Kidney epithelial cell (primary cell): ENCODE measurements around the gene KCNG2. TPM values are rescaled to one million over a fixed set of nuclear protein-coding genes. Genes with fewer than 3 reads are reported as not detected.

Source experiments
- DNase-seq: peaks from one replicate; pipeline ENCODE4 v3.0.0-alpha.2; 2010; ENCODE audit warnings: low read depth
- H3K27me3 ChIP-seq: 2 replicates; pipeline ENCODE4 v1.6.0; 2011; ENCODE audit warnings: low read length; ENCODE audit not compliant: control insufficient read depth, insufficient read depth
- H3K36me3 ChIP-seq: 2 replicates; pipeline ENCODE4 v1.5.1; 2011; ENCODE audit warnings: low read length; ENCODE audit not compliant: control insufficient read depth, insufficient read depth
- H3K4me3 ChIP-seq: 2 replicates; pipeline ENCODE4 v1.5.1; 2011; ENCODE audit warnings: low read depth, mild to moderate bottlenecking, control low read depth, low read length
- CTCF ChIP-seq: IDR thresholded peaks from 2 replicates; pipeline ENCODE4 v1.5.1; 2011; ENCODE audit warnings: mild to moderate bottlenecking, moderate library complexity, low read length, control low read depth, inconsistent platforms; ENCODE audit not compliant: insufficient read depth, poor library complexity, severe bottlenecking
- total RNA-seq: library from RNA; depleted of rRNA; stranded (reverse); fragments of >200 nt; gene quantifications from 2 replicates; pipeline ENCODE4 v1.2.3, GENCODE V29; 2015

The KCNG2 gene
- total RNA-seq, 1 donor from 2014 or later = not detected

GRCh38 chr18:79819064-79819967 lies 21.6 kb downstream of the KCNG2 start:
- Histone ChIP-seq H3K36me3 (no peaks in the 10 kb centered on the region), H3K4me3 (no peak overlapping the region), H3K27me3 (peaks cover 5% of the 10 kb centered on the region)
- no peak for TF ChIP-seq CTCF
- DNase-seq = no peak

- TF ChIP-seq CTCF = no peak
- no peak overlapping the region for H3K4me3 ChIP-seq
- no peak for DNase-seq
- H3K36me3 ChIP-seq = no peaks in the 10 kb centered on the region
- peaks cover 5% of the 10 kb centered on the region for H3K27me3 ChIP-seq
Measured at GRCh38 chr18:79819968-79820351, 22.2 kb downstream of the KCNG2 start.

- DNase-seq = no peak
Measured at GRCh38 chr18:79823120-79823519, 25.4 kb downstream of the KCNG2 start.

GRCh38 chr18:79825913-79826312 lies 28.2 kb downstream of the KCNG2 start:
- no peak overlapping the region for H3K4me3 ChIP-seq
- DNase-seq = no peak
- no peak for TF ChIP-seq CTCF
- no peaks in the 10 kb centered on the region for H3K27me3 ChIP-seq
- H3K36me3 ChIP-seq = no peaks in the 10 kb centered on the region

More at GRCh38 chr18:79823120-79823519, 25.4 kb downstream of the KCNG2 start:
- H3K27me3 ChIP-seq = no peaks in the 10 kb centered on the region
- no peak for TF ChIP-seq CTCF
- H3K36me3 ChIP-seq = no peaks in the 10 kb centered on the region
- H3K4me3 ChIP-seq = no peak overlapping the region

GRCh38 chr18:79826966-79827365 lies 29.2 kb downstream of the KCNG2 start:
- Histone ChIP-seq H3K4me3 (no peak overlapping the region), H3K27me3 (no peaks in the 10 kb centered on the region), H3K36me3 (no peaks in the 10 kb centered on the region)
- no peak for TF ChIP-seq CTCF
- no peak for DNase-seq

- H3K36me3 ChIP-seq = no peaks in the 10 kb centered on the region
- no peaks in the 10 kb centered on the region for H3K27me3 ChIP-seq
- H3K4me3 ChIP-seq = no peak overlapping the region
- TF ChIP-seq CTCF = no peak
- no peak for DNase-seq
Measured at GRCh38 chr18:79828258-79828657, 30.5 kb downstream of the KCNG2 start.
